GM19455 (cell line): ENCODE results near the gene PTGFRN.

Source experiments
- ATAC-seq: cut with Tn5 transposase; IDR thresholded peaks from one replicate; pipeline ENCODE4 v1.9.1; 2021; ENCODE audit not compliant: unreplicated experiment

Gene PTGFRN

GRCh38 chr1:117026361-117026760, 116.6 kb downstream of the PTGFRN start:
- ATAC-seq, result no peak

GRCh38 chr1:117029685-117030084, 120.0 kb downstream of the PTGFRN start:
- no peak for ATAC-seq

GRCh38 chr1:117030271-117030877, 120.7 kb downstream of the PTGFRN start:
- ATAC-seq, result no peak

- ATAC-seq, result no peak
Measured at GRCh38 chr1:117032266-117032665, 122.5 kb downstream of the PTGFRN start.

- no peak for ATAC-seq
Measured at GRCh38 chr1:117032681-117033539, 123.2 kb downstream of the PTGFRN start.

GRCh38 chr1:117033772-117034171, 124.1 kb downstream of the PTGFRN start:
- no peak for ATAC-seq

GRCh38 chr1:117034791-117035290, 125.1 kb downstream of the PTGFRN start:
- ATAC-seq, result no peak

- no peak for ATAC-seq
Measured at GRCh38 chr1:117036018-117036461, 126.3 kb downstream of the PTGFRN start.

GRCh38 chr1:117037802-117038201, 128.1 kb downstream of the PTGFRN start:
- no peak for ATAC-seq

- ATAC-seq, result no peak
Measured at GRCh38 chr1:117038236-117038635, 128.5 kb downstream of the PTGFRN start.
